Trophoblast cell (in vitro differentiated cells and primary cell): ENCODE measurements around the gene EEF1AKMT4.

ENCODE experiments used
- DNase-seq, 2 donors: peaks; one replicate each; pipeline ENCODE4 v3.0.0-alpha.2; 2016
- H2AFZ ChIP-seq: 2 replicates; pipeline ENCODE4 v1.6.1; 2013; ENCODE audit warnings: low read length, moderate library complexity, mild to moderate bottlenecking; ENCODE audit not compliant: insufficient read depth, poor library complexity
- H2AK5ac ChIP-seq: 2 replicates; pipeline ENCODE4 v1.6.1; 2013; ENCODE audit warnings: mild to moderate bottlenecking, low read length
- H2BK120ac ChIP-seq: 2 replicates; pipeline ENCODE4 v1.6.1; 2013; ENCODE audit warnings: low read length, mild to moderate bottlenecking, moderate library complexity; ENCODE audit not compliant: insufficient read depth, poor library complexity
- H2BK12ac ChIP-seq: 2 replicates; pipeline ENCODE4 v1.6.1; 2013; ENCODE audit warnings: mild to moderate bottlenecking, low read length, moderate library complexity
- H2BK5ac ChIP-seq: 2 replicates; pipeline ENCODE4 v1.6.1; 2013; ENCODE audit warnings: low read length, low read depth, moderate library complexity, mild to moderate bottlenecking; ENCODE audit not compliant: poor library complexity
- H3K14ac ChIP-seq: 2 replicates; pipeline ENCODE4 v1.6.1; 2013; ENCODE audit warnings: mild to moderate bottlenecking, low read length
- H3K18ac ChIP-seq: 2 replicates; pipeline ENCODE4 v1.6.1; 2013; ENCODE audit warnings: mild to moderate bottlenecking, low read length
- H3K23ac ChIP-seq: 2 replicates; pipeline ENCODE4 v1.6.1; 2013; ENCODE audit warnings: low read length
- H3K27ac ChIP-seq: 2 replicates; pipeline ENCODE4 v1.5.1; 2013; ENCODE audit warnings: low read depth, mild to moderate bottlenecking, inconsistent platforms, low read length, moderate library complexity
- H3K27me3 ChIP-seq: 2 replicates; pipeline ENCODE4 v1.6.1; 2013; ENCODE audit warnings: inconsistent platforms, mild to moderate bottlenecking, low read length, moderate library complexity; ENCODE audit not compliant: insufficient read depth
- H3K36me3 ChIP-seq, 2 experiments: 1 replicate in 1 of 2; 2 replicates in 1 of 2; pipeline ENCODE4 v1.6.1; 2013; ENCODE audit warnings: low read length in 2 of 2, mild to moderate bottlenecking in 2 of 2, moderate library complexity in 1 of 2; ENCODE audit not compliant: insufficient read depth in 2 of 2, control insufficient read depth in 1 of 2
- H3K4ac ChIP-seq: 2 replicates; pipeline ENCODE4 v1.6.1; 2013; ENCODE audit warnings: low read depth, mild to moderate bottlenecking, low read length, moderate library complexity
- H3K4me1 ChIP-seq, 2 experiments: 1 replicate in 1 of 2; 2 replicates in 1 of 2; pipeline ENCODE4 v1.6.1; 2013; ENCODE audit warnings: low read length in 2 of 2, mild to moderate bottlenecking in 2 of 2, moderate library complexity in 1 of 2; ENCODE audit not compliant: insufficient read depth in 2 of 2, control insufficient read depth in 1 of 2
- H3K4me2 ChIP-seq: 2 replicates; pipeline ENCODE4 v1.6.1; 2013; ENCODE audit warnings: inconsistent platforms, mild to moderate bottlenecking, low read length, moderate library complexity
- H3K4me3 ChIP-seq: 2 replicates; pipeline ENCODE4 v1.5.1; 2013; ENCODE audit warnings: mild to moderate bottlenecking, low read depth, low read length, inconsistent platforms
- H3K79me1 ChIP-seq: one replicate; pipeline ENCODE4 v1.6.1; 2013; ENCODE audit warnings: low read length
- H3K79me2 ChIP-seq: 2 replicates; pipeline ENCODE4 v1.6.1; 2013; ENCODE audit warnings: low read length, mild to moderate bottlenecking; ENCODE audit not compliant: control insufficient read depth, insufficient read depth, poor library complexity
- H3K9ac ChIP-seq: 2 replicates; pipeline ENCODE4 v1.6.1; 2013; ENCODE audit warnings: mild to moderate bottlenecking, low read length
- H3K9me3 ChIP-seq: 2 replicates; pipeline ENCODE4 v1.6.1; 2013; ENCODE audit warnings: low read depth, mild to moderate bottlenecking, control low read depth, inconsistent platforms, low read length; ENCODE audit not compliant: insufficient read depth
- H4K12ac ChIP-seq: 2 replicates; pipeline ENCODE4 v1.6.1; 2013; ENCODE audit warnings: low read depth, mild to moderate bottlenecking, low read length, moderate library complexity
- H4K8ac ChIP-seq: 2 replicates; pipeline ENCODE4 v1.6.1; 2013; ENCODE audit warnings: low read depth, mild to moderate bottlenecking, low read length, moderate library complexity
- H4K91ac ChIP-seq: one replicate; pipeline ENCODE4 v1.6.1; 2013; ENCODE audit warnings: low read depth, mild to moderate bottlenecking, low read length, moderate library complexity
- WGBS: extraction: QIAGEN DNeasy Blood & Tissue Kit; methylation state at CpG from one replicate; pipeline ENCODE4 v1.1.7; 2013; ENCODE audit warnings: missing lambda C conversion rate; ENCODE audit not compliant: insufficient read length, insufficient coverage; ENCODE audit errors: extremely low coverage; 5-methylcytosine and 5-hydroxymethylcytosine counted together

The EEF1AKMT4 gene

GRCh38 chr3:184241447-184242296 lies 7.8 kb upstream of the EEF1AKMT4 start:
- H2AFZ ChIP-seq, result no peak overlapping the region
- H4K12ac ChIP-seq, result no peak overlapping the region
- no peak overlapping the region for H3K23ac ChIP-seq
- WGBS, result no CpG with 5 or more reads among the region's 46 CpGs
- H3K4me1 ChIP-seq, result no peaks in the 10 kb centered on the region
- H2BK120ac ChIP-seq, result no peak overlapping the region
- H3K14ac ChIP-seq, result no peak overlapping the region
- H4K91ac ChIP-seq, result no peak overlapping the region
- DNase-seq, result peak; percentile 91 to 92
- H3K9me3 ChIP-seq, result no peaks in the 10 kb centered on the region
- H3K27ac ChIP-seq, result no peak overlapping the region
- no peak overlapping the region for H3K4me3 ChIP-seq
- H2BK5ac ChIP-seq, result no peak overlapping the region
- no peak overlapping the region for H4K8ac ChIP-seq
- H3K4ac ChIP-seq, result no peak overlapping the region
- no peak overlapping the region for H2BK12ac ChIP-seq
- H3K79me1 ChIP-seq, result no peaks in the 10 kb centered on the region
- no peak overlapping the region for H2AK5ac ChIP-seq
- H3K36me3 ChIP-seq, result peaks cover 27 to 34% of the 10 kb centered on the region in 2 experiments
- no peak overlapping the region for H3K9ac ChIP-seq
- no peaks in the 10 kb centered on the region for H3K79me2 ChIP-seq
- H3K4me2 ChIP-seq, result no peak overlapping the region
- H3K18ac ChIP-seq, result no peak overlapping the region
- H3K27me3 ChIP-seq, result no peaks in the 10 kb centered on the region

GRCh38 chr3:184242297-184242685 lies 7.2 kb upstream of the EEF1AKMT4 start:
- H3K14ac ChIP-seq, result no peak overlapping the region
- H4K8ac ChIP-seq, result no peak overlapping the region
- no peaks in the 10 kb centered on the region for H3K9me3 ChIP-seq
- H3K36me3 ChIP-seq, result peaks cover 27 to 34% of the 10 kb centered on the region in 2 experiments
- H3K4ac ChIP-seq, result no peak overlapping the region
- H3K79me1 ChIP-seq, result no peaks in the 10 kb centered on the region
- H3K27ac ChIP-seq, result no peak overlapping the region
- no peak overlapping the region for H2AK5ac ChIP-seq
- no peak overlapping the region for H3K23ac ChIP-seq
- no peaks in the 10 kb centered on the region for H3K4me1 ChIP-seq
- WGBS, result no CpG with 5 or more reads among the region's 5 CpGs
- no peak overlapping the region for H3K9ac ChIP-seq
- no peak for DNase-seq
- H2BK12ac ChIP-seq, result no peak overlapping the region
- no peak overlapping the region for H3K4me3 ChIP-seq
- H3K4me2 ChIP-seq, result no peak overlapping the region
- H4K12ac ChIP-seq, result no peak overlapping the region
- no peaks in the 10 kb centered on the region for H3K27me3 ChIP-seq
- no peak overlapping the region for H2BK5ac ChIP-seq
- H3K18ac ChIP-seq, result no peak overlapping the region
- H3K79me2 ChIP-seq, result no peaks in the 10 kb centered on the region
- no peak overlapping the region for H4K91ac ChIP-seq
- H2BK120ac ChIP-seq, result no peak overlapping the region
- no peak overlapping the region for H2AFZ ChIP-seq

- peak within 1 kb of the TSS; percentile 93 for H4K12ac ChIP-seq
- H3K79me1 ChIP-seq, result peaks cover 13% of the 10 kb centered on the region
- peak within 1 kb of the TSS; percentile 93 for H3K18ac ChIP-seq
- DNase-seq, result peak; percentile 88 to 97
- H3K36me3 ChIP-seq, result peaks cover 15 to 18% of the 10 kb centered on the region in 2 experiments
- H2AFZ ChIP-seq, result peak within 1 kb of the TSS; percentile 95
- peaks cover 10% of the 10 kb centered on the region for H3K79me2 ChIP-seq
- H4K8ac ChIP-seq, result peak within 1 kb of the TSS; percentile 98
- no peaks in the 10 kb centered on the region for H3K27me3 ChIP-seq
- peak within 1 kb of the TSS; percentile 95 for H3K14ac ChIP-seq
- peak within 1 kb of the TSS; percentile 61 for H2BK120ac ChIP-seq
- H3K4ac ChIP-seq, result peak within 1 kb of the TSS; percentile 77
- peak within 1 kb of the TSS; percentile 90 for H3K9ac ChIP-seq
- peak within 1 kb of the TSS; percentile 92 for H3K4me2 ChIP-seq
- no peak within 1 kb of the TSS for H2AK5ac ChIP-seq
- H3K9me3 ChIP-seq, result peaks cover 2% of the 10 kb centered on the region
- H3K23ac ChIP-seq, result peak within 1 kb of the TSS; percentile 16
- H3K27ac ChIP-seq, result peak within 1 kb of the TSS; percentile 60
- peak within 1 kb of the TSS; percentile 79 for H4K91ac ChIP-seq
- peaks cover 0 to 4% of the 10 kb centered on the region in 2 experiments for H3K4me1 ChIP-seq
- H2BK5ac ChIP-seq, result peak within 1 kb of the TSS; percentile 83
- peak within 1 kb of the TSS; percentile 100 for H3K4me3 ChIP-seq
- no peak within 1 kb of the TSS for H2BK12ac ChIP-seq
- WGBS, result no CpG with 5 or more reads among the region's 49 CpGs
Observed at GRCh38 chr3:184248454-184249411, 739 bp upstream of the EEF1AKMT4 start, which contains the start of gene ALG3. Gene ALG3 (minus strand): TSS chr3:184248962. CDS start chr3:184248940, 22 bp downstream.

- Histone ChIP-seq H3K18ac (no peak overlapping the region), H3K14ac (no peak overlapping the region), H2BK120ac (no peak overlapping the region), H3K27me3 (no peaks in the 10 kb centered on the region), H3K4me2 (peak overlapping the region; percentile 92), H3K23ac (no peak overlapping the region), H3K27ac (peak overlapping the region; percentile 57), H2AK5ac (no peak overlapping the region), H2BK12ac (no peak overlapping the region), H4K8ac (peak overlapping the region; percentile 87), H3K4me3 (peak overlapping the region; percentile 86), H3K9me3 (peaks cover 2% of the 10 kb centered on the region), H3K36me3 (peaks cover 2 to 4% of the 10 kb centered on the region in 2 experiments), H3K79me1 (peaks cover 13% of the 10 kb centered on the region), H3K4ac (no peak overlapping the region), H4K12ac (no peak overlapping the region), H2BK5ac (peak overlapping the region; percentile 11), H2AFZ (peak overlapping the region; percentile 64), H3K9ac (peak overlapping the region; percentile 90), H3K4me1 (peaks cover 0 to 4% of the 10 kb centered on the region in 2 experiments), H3K79me2 (peaks cover 10% of the 10 kb centered on the region), H4K91ac (peak overlapping the region; percentile 62)
- peak; percentile 91 to 99 for DNase-seq
- no CpG with 5 or more reads among the region's 20 CpGs for WGBS
Observed at GRCh38 chr3:184250167-184250828, 826 bp downstream of the EEF1AKMT4 start.
